Fibroblast of lung (primary cell): ENCODE measurements around the gene GNAS. TPM values are rescaled to one million over a fixed set of nuclear protein-coding genes. Genes with fewer than 3 reads are reported as not detected.

ENCODE experiments used
- DNase-seq, 2 donors: peaks; one replicate each; pipeline versions ENCODE4 v3.0.0 to v3.0.0-alpha.2; 2010; ENCODE audit warnings: low read depth in 2 of 2
- H2AFZ ChIP-seq: 2 replicates; pipeline ENCODE4 v1.5.1; 2012; ENCODE audit warnings: low read length, control low read depth, inconsistent platforms
- H3K27ac ChIP-seq: 2 replicates; pipeline ENCODE4 v1.5.1; 2011; ENCODE audit warnings: low read length, control low read depth; ENCODE audit not compliant: insufficient read depth
- H3K27me3 ChIP-seq: 2 replicates; pipeline ENCODE4 v1.5.1; 2011; ENCODE audit warnings: mild to moderate bottlenecking, low read length; ENCODE audit not compliant: control insufficient read depth, insufficient read depth
- H3K36me3 ChIP-seq: 2 replicates; pipeline ENCODE4 v1.5.1; 2011; ENCODE audit warnings: low read length; ENCODE audit not compliant: control insufficient read depth, insufficient read depth
- H3K4me1 ChIP-seq: 2 replicates; pipeline ENCODE4 v1.5.1; 2011; ENCODE audit warnings: low read length; ENCODE audit not compliant: control insufficient read depth, insufficient read depth; ENCODE audit errors: extremely low read depth
- H3K4me2 ChIP-seq: 2 replicates; pipeline ENCODE4 v1.5.1; 2011; ENCODE audit warnings: low read length, control low read depth; ENCODE audit not compliant: insufficient read depth; ENCODE audit errors: extremely low read depth
- H3K4me3 ChIP-seq, 4 experiments: fragments of 200-600 bp in 1 of 4; sonication (generic) in 1 of 4; replicated peaks in 1 of 4; 2 replicates each; pipeline ENCODE4 v1.5.1; 2011 to 2016; ENCODE audit warnings: low read length in 4 of 4, low read depth in 3 of 4, mild to moderate bottlenecking in 3 of 4, control low read depth in 2 of 4, inconsistent platforms in 1 of 4, mixed read lengths in 1 of 4; ENCODE audit not compliant: insufficient read depth in 1 of 4; ENCODE audit errors: control extremely low read depth in 1 of 4
- H3K79me2 ChIP-seq: 2 replicates; pipeline ENCODE4 v1.5.1; 2012; ENCODE audit warnings: mild to moderate bottlenecking, low read length, inconsistent platforms; ENCODE audit not compliant: control insufficient read depth, insufficient read depth
- H3K9ac ChIP-seq: 2 replicates; pipeline ENCODE4 v1.5.1; 2011; ENCODE audit warnings: mild to moderate bottlenecking, low read length, control low read depth; ENCODE audit not compliant: insufficient read depth
- H3K9me3 ChIP-seq: 2 replicates; pipeline ENCODE4 v1.5.1; 2012; ENCODE audit warnings: low read depth, low read length; ENCODE audit not compliant: control insufficient read depth, insufficient read depth
- H4K20me1 ChIP-seq: 2 replicates; pipeline ENCODE4 v1.5.1; 2011; ENCODE audit warnings: low read length; ENCODE audit not compliant: control insufficient read depth, insufficient read depth; ENCODE audit errors: extremely low read depth
- CTCF ChIP-seq, 2 donors: IDR thresholded peaks in 1 of 2; conservative IDR thresholded peaks in 1 of 2; 1 replicate in 1 of 2; 2 replicates in 1 of 2; pipeline ENCODE4 v1.5.1; 2011 to 2012; ENCODE audit warnings: low read length in 2 of 2, control low read depth in 1 of 2, inconsistent platforms in 1 of 2, low read depth in 1 of 2, mild to moderate bottlenecking in 1 of 2
- EZH2 ChIP-seq: IDR thresholded peaks from 2 replicates; pipeline ENCODE4 v1.5.1; 2012; ENCODE audit warnings: low read length, control low read depth, mild to moderate bottlenecking; ENCODE audit errors: missing control alignments
- polyA minus RNA-seq: library from RNA; depleted of rRNA, polyadenylated mRNA; stranded (reverse); fragments of >200 nt; gene quantifications from 2 replicates; pipeline ENCODE4 v1.2.3, GENCODE V29; 2011; ENCODE audit warnings: low replicate concordance
- polyA plus RNA-seq, 2 donors: library from polyadenylated mRNA; depleted of rRNA in 1 of 2; stranded (reverse) in 1 of 2; unstranded in 1 of 2; fragments of >200 nt; gene quantifications; 2 replicates each; pipeline ENCODE4 v1.2.1, GENCODE V29; 2011 to 2012; ENCODE audit warnings: missing spikeins in 1 of 2
- total RNA-seq: library from RNA; depleted of rRNA; stranded (reverse); fragments of >200 nt; gene quantifications from 2 replicates; pipeline ENCODE4 v1.2.1, GENCODE V29; 2014

GNAS gene
- total RNA-seq (256 and 421 TPM in 2 replicates), polyA plus RNA-seq (1,357 and 1,384 TPM in 2 replicates), polyA minus RNA-seq (2,729 and 3,468 TPM in 2 replicates)
- 970 and 1,051 TPM in 2 replicates for polyA plus RNA-seq (2012)

- H3K27ac ChIP-seq = no peak within 1 kb of the TSS
- H3K79me2 ChIP-seq = no peaks in the 10 kb centered on the region
- H3K4me3 ChIP-seq = peak within 1 kb of the TSS; percentile 18 to 73 (median 58)
- DNase-seq = peak; percentile 56 to 66
- peaks cover 37% of the 10 kb centered on the region for H3K27me3 ChIP-seq
- H3K4me2 ChIP-seq = peak within 1 kb of the TSS; percentile 89
- no peaks in the 10 kb centered on the region for H3K36me3 ChIP-seq
- no peaks in the 10 kb centered on the region for H3K9me3 ChIP-seq
- H3K9ac ChIP-seq = no peak within 1 kb of the TSS
- no peaks in the 10 kb centered on the region for H3K4me1 ChIP-seq
- H4K20me1 ChIP-seq = no peaks in the 10 kb centered on the region
- H2AFZ ChIP-seq = peak within 1 kb of the TSS; percentile 69
- TF ChIP-seq CTCF (conservative IDR thresholded peaks at IDR 0.05 in 1 of 2, IDR thresholded peaks at IDR 0.05 in 1 of 2; ENCODE audit: low read depth in 1 of 2, low read length in 2 of 2) (peak; percentile 70 to 78), EZH2 (no peak)
Measured at GRCh38 chr20:58852543-58853271, at the start of gene GNAS. Gene GNAS (plus strand): TSS chr20:58852716.

- Histone ChIP-seq H3K4me1 (no peaks in the 10 kb centered on the region), H3K9me3 (no peaks in the 10 kb centered on the region), H3K4me3 (no peak overlapping the region), H3K4me2 (no peak overlapping the region), H4K20me1 (no peaks in the 10 kb centered on the region), H3K9ac (no peak overlapping the region), H3K36me3 (no peaks in the 10 kb centered on the region), H2AFZ (no peak overlapping the region), H3K79me2 (no peaks in the 10 kb centered on the region), H3K27me3 (no peaks in the 10 kb centered on the region), H3K27ac (no peak overlapping the region)
- TF ChIP-seq CTCF (conservative IDR thresholded peaks at IDR 0.05 in 1 of 2, IDR thresholded peaks at IDR 0.05 in 1 of 2; ENCODE audit: low read depth in 1 of 2, low read length in 2 of 2) = no peak
- TF ChIP-seq EZH2 = no peak
- DNase-seq = no peak
Measured at GRCh38 chr20:58803533-58803932, 49.0 kb upstream of the GNAS start.

GRCh38 chr20:58807801-58808200 lies 44.7 kb upstream of the GNAS start:
- H4K20me1 ChIP-seq = no peaks in the 10 kb centered on the region
- H3K4me2 ChIP-seq = no peak overlapping the region
- H3K36me3 ChIP-seq = no peaks in the 10 kb centered on the region
- TF ChIP-seq EZH2 (no peak), CTCF (conservative IDR thresholded peaks at IDR 0.05 in 1 of 2, IDR thresholded peaks at IDR 0.05 in 1 of 2; ENCODE audit: low read depth in 1 of 2, low read length in 2 of 2) (no peak)
- H3K4me1 ChIP-seq = no peaks in the 10 kb centered on the region
- H3K9me3 ChIP-seq = no peaks in the 10 kb centered on the region
- no peak overlapping the region for H2AFZ ChIP-seq
- no peak for DNase-seq
- H3K9ac ChIP-seq = no peak overlapping the region
- no peak overlapping the region for H3K4me3 ChIP-seq
- H3K79me2 ChIP-seq = no peaks in the 10 kb centered on the region
- H3K27ac ChIP-seq = no peak overlapping the region
- H3K27me3 ChIP-seq = no peaks in the 10 kb centered on the region
